Measurements from ENCODE around the gene IWS1.
"Not testable (repeated sequence)": the region's sequence is repeated elsewhere in the genome, so short reads cannot be mapped to it uniquely, and the experiment has no call there.

Gene IWS1

GRCh38 chr2:127526132-127527000 is at the start of gene IWS1:
Gene IWS1, minus strand, starts transcription at chr2:127526489. Its CDS starts 281 bp downstream, at chr2:127526208.
- peak; percentile 91 for DNase-seq

- no peak for DNase-seq
Observed at GRCh38 chr2:127575941-127576432, 49.7 kb upstream of the IWS1 start.

DNA sequence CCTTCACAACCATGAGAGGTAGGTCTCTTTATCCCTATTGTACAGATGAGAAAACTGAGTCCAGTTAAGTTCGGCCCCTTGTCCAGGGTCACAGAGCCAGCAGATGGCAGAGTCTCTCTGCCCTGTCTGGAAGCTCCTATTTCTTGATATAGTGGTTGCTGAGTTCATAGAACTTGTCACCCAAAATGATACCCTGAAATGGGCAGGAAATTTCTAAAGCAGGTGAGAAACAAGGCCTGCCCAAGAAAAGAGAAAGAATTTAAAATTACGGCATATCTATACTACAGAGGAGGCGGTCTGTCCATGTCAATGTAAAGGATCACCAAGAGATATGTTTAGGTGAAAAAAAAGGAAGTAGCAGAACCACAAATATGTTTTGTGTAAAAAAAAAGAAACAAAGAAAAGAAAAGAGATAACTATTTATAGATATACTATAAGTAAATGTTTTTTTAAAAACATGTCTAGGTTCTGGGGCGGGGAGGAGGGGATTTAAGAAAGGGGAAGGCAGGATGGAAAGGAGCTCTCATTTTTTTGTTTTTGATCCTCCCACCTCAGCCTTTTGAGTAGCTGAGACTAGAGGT is 49.0 kb upstream of the IWS1 start:
- no peak for DNase-seq

DNA sequence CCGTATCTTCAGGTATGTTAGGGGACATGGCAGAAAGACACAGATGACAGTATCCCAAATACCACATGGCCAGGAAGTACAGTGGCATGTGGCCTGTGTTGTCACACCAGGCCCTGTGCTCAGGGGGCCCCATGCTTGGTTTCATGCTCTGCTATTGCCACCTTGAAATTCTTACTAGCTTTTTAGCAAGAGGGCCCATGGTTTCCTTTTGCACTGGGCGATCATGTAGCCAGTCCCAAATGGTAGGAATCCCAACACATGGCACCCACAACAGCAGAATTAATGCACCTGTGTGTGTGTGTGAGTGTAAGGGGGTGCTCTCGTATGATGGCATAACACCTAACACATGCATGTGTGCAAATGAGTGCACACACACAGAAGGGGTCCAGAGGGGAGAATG is 48.4 kb upstream of the IWS1 start:
- no peak for DNase-seq

- no peak for DNase-seq
Observed at GRCh38 chr2:127573771-127574170, 47.5 kb upstream of the IWS1 start.

GRCh38 chr2:127573298-127573697 is 47.0 kb upstream of the IWS1 start:
- DNase-seq: no peak

DNA sequence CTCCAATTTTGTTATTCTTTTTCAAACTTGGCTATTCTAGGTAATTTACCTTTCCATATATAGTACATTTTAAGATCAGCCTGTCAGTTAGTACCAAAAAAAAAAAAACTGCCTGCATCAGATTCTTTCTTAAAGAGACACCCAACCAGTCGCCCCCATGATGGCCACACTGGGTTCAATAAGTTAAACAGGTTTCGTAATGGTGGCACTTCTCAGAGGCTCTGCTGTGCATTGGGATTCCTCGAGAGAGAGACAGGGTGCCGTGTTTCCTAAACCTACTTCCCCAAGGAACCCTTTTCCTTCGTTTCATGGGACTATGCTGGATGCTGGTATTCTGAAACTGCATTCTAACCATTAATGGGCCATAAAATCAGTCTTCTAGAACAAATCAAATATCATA is 46.6 kb upstream of the IWS1 start:
- no peak for DNase-seq

DNA sequence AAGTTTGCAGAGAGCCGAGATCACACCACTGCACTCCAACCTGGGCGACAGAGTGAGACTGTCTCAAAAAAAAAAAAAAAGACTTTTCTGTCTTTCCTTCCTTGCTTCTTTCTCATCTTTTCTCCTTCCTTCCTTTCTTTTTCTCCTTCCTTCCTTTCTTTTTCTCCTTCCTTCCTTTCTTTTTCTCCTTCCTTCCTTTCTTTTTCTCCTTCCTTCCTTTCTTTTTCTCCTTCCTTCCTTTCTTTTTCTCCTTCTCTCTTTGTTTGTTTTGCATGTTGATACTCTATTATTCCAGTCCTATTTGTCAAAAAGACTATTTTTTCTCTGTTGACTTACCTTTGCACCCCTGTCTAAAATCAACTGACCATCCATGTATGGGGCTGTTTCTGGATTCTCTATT is 46.1 kb upstream of the IWS1 start:
- not testable (repeated sequence) for DNase-seq

DNA sequence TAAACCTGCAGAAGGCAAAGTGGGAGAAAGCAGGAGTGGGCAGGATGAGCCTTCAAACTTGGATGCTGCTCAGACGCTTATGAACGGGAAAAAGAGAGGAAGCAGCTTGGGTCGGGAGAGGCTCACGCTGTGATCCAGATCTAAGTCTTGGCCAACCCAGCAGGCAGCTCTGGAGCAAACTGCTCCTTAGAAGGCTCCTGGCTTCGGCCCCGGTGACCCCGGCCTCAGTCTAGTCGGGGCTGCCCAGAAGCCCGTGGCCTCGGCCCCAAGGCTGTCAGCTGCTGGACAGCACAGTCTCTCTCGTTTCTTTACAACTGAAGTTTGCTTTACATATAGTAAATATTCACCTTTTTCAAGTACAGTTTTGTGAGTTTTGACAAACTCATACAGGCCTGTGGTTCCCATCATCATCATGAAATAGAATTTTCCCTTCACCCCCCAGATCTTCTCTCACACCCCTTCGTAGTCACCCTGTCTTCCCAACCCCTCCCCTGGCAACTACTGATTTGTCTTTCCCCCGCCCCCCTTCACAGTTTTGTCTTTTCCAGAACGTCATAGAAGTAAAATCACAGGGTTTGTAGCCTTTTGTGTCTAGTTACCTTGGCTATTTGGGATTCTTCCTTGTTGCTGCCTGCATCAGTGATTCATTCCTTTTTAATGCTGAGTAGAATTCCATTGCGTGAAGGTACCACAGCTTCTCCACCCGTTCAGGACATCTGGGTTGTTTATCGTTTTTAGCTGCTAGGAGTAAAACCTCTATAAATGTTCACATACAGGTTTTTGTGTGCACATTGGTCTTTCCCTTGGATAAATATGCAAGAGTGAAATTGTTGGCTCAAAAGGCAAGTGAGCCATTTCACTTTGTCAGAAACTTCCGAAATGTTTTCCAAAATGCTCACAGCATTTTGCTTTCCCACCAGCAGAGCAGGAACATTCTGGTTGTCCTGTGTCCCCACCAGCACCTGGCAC is 44.3 kb upstream of the IWS1 start:
- DNase-seq: no peak

DNA sequence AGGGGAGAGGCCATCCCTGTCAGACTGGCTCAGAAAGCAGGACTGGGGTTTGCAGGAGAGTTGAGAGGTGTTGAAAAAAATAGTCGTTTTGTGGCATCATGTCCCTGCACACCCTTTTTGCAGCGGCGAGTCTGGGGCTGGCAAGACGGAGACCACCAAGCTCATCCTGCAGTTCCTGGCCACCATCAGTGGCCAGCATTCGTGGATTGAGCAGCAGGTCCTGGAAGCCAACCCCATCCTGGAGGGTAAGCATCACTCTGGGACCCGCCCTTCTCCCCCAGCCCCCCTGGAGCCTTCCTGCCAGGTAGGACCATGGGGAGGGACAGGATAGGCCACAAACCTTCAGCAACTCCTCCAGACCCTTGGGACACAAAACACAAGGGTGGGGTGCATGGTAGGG is 43.4 kb upstream of the IWS1 start:
- DNase-seq: no peak

DNA sequence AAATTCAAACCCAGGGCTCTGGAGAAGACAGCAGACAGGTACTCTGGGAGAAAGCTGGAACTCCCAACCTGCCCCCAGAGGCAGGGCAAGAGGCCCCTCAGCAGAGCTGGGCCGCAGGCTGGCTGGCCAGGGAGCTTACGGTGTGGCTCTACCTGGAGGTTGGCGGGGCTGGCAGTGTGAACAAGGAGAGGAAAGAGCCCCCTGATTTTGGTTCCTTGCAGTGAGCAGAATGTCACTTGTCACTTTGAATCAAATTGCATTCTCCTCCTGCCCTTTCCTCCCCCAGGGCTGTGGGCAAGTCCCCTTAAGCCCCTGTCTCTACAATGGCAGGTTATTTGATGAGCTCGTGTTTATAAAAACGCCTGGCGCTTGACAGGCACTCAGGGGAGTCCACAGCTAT is 41.8 kb upstream of the IWS1 start:
- no peak for DNase-seq

GRCh38 chr2:127567351-127567854 is 41.1 kb upstream of the IWS1 start:
- no peak for DNase-seq

GRCh38 chr2:127566576-127566975 is 40.3 kb upstream of the IWS1 start:
- no peak for DNase-seq

DNA sequence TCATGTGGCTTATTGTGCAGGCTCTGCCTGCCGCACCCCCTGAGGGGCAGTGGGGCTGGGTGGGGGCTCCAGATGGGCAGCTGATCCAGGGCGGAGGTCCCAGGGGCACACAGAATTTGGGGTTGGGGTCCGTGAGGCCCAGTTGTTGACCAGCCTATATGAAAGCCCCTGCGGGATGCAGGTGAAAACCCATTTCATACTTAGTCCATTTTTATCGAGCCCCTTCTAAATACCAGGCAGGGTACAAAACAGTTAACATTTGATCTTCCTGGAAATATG is 39.8 kb upstream of the IWS1 start:
- no peak for DNase-seq

DNA sequence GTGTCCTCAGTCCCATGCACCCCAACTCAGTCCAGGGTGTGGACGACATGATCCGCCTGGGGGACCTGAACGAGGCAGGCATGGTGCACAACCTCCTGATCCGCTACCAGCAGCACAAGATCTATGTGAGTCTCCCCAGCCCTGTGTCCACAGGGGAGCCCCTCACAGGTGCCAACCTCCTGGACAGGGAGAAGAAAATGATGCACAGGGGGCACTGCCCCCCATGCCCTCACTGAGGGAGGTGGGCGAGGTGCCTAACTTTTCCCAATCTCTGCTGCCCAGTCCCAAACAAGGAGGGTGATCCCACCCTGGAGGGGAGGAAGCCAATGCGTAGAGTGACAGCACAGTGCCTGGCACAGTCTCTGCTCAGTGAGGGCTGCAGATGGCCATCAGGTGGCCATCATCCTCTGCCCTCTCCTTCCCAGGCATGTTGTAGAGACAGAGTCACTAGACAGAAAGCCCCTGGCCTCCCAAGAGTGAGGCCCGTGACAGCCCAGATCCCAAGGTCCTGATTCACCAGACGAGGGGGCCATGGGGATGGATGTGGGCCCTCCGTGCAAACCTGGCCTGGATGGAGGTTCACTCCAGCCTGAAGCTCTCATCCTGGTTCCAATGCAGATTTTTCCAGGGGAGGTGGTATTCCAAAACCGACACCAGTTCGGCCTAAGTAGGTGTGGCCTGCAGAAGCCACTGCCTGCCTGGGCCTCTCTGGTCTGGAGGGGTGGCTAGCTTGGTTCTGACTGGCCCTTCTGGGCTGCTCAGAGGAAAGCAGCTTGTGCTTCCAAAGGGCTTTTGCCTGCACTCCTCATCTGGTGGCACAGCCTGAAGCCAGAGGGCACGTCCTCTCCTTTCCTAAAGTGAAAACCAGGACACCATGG is 39.2 kb upstream of the IWS1 start:
- DNase-seq: no peak

- no peak for DNase-seq
Observed at GRCh38 chr2:127564429-127565260, 38.4 kb upstream of the IWS1 start.

- no peak for DNase-seq
Observed at GRCh38 chr2:127563458-127564428, 37.5 kb upstream of the IWS1 start.

DNA sequence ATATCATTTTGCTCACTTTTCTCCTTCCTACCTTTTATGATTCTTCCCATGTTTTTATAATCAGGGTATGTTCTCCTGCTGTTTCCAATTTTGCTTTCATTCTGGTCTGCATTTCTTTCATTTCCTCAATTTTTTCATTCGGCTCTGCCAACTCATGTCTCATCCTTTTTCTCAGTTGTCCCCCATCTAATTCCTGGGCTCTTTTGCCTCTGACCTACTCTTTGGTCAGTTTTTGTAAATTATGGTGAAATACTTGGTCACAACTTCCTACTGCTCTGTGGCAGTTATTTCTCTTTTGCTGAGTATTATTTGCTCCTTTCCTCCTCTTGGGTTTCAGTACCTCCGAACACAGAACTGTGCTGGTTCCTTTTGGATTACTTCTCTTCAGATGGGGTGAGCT is 36.6 kb upstream of the IWS1 start:
- DNase-seq: no peak

DNA sequence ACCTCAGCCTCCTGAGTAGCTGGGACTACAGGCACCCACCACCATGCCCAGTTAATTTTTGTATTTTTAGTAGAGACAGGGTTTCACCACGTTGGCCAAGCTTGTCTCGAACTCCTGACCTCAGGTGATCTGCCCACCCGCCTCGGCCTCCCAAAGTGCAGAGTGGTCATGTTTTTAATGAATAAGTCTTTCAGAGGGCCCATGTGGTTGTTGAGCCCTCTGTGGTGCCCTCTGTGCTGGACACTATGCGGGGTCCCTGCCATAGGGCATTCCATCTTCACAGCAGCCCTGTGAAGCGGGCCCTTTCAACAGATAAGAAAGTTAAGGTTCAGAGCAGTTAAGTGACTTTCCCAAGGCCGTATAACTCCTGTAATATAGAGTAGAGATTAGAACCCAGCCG is 35.1 kb upstream of the IWS1 start:
- no peak for DNase-seq

- DNase-seq: no peak
Observed at GRCh38 chr2:127560931-127561280, 34.6 kb upstream of the IWS1 start.

Measured in NCI-H2107 (cell line).